GM19351 (cell line): ENCODE data around the gene KANSL3.
"Not testable (repeated sequence)": the region's sequence is repeated elsewhere in the genome, so short reads cannot be mapped to it uniquely, and the experiment has no call there.

ENCODE experiments used
- ATAC-seq: cut with Tn5 transposase; IDR thresholded peaks from one replicate; pipeline ENCODE4 v1.9.1; 2021; ENCODE audit warnings: mild to moderate bottlenecking, moderate library complexity; ENCODE audit not compliant: unreplicated experiment

The KANSL3 gene

GRCh38 chr2:96638144-96639121 lies at the start of gene KANSL3:
TSS of gene KANSL3 (minus strand) at chr2:96638312. CDS start at chr2:96637135, 1,177 bp downstream.
- peak; percentile 74 for ATAC-seq

DNA sequence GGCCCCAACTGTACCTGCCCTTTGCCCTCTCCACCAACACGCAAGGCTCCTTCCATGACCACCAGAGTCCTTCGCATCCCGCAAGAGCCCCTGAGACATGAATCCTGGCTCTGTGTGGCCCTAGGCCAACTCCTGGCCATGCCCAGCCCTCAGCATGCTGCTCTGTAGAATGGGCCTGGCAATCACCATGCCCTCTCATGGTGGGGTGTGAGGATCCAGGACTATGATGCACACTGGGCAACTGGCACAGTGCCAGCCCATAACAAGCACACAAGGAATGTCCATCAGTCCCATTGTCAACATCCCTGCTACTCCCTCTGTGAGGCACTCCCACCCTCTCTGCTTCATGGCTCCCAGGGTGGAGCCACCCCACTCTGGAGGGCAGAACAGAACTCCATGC lies 49.2 kb upstream of the KANSL3 start:
- ATAC-seq: no peak

GRCh38 chr2:96685577-96686459 lies 47.7 kb upstream of the KANSL3 start:
- ATAC-seq: no peak

GRCh38 chr2:96684883-96685576 lies 46.9 kb upstream of the KANSL3 start:
- ATAC-seq: no peak

- no peak for ATAC-seq
Measured at GRCh38 chr2:96683972-96684820, 46.1 kb upstream of the KANSL3 start.

GRCh38 chr2:96683307-96683706 lies 45.2 kb upstream of the KANSL3 start:
- no peak for ATAC-seq

DNA sequence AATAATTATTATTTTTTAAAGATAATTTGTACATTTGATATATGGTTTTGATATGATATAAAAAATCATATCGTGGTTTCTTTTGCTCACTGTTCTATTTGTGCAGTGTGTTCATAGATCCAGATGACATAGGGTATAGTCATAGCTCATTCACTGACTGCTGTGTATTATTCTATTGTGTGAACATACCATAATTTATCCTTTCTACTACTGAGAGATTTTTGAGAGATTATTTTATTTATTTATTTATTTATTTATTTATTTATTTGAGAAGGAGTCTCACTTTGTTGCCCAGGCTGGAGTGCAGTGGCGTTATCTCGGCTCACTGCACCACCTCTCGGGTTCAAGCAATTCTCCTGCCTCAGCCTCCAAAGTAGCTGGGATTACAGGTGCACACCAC lies 43.4 kb upstream of the KANSL3 start:
- no peak for ATAC-seq

- ATAC-seq: no peak
Measured at GRCh38 chr2:96680561-96681141, 42.5 kb upstream of the KANSL3 start.

- no peak for ATAC-seq
Measured at GRCh38 chr2:96679848-96680247, 41.7 kb upstream of the KANSL3 start.

GRCh38 chr2:96669539-96670215 lies 31.6 kb upstream of the KANSL3 start:
- no peak for ATAC-seq

GRCh38 chr2:96668771-96669170 lies 30.7 kb upstream of the KANSL3 start:
- no peak for ATAC-seq

- not testable (repeated sequence) for ATAC-seq
Measured at GRCh38 chr2:96665717-96666116, 27.6 kb upstream of the KANSL3 start.

DNA sequence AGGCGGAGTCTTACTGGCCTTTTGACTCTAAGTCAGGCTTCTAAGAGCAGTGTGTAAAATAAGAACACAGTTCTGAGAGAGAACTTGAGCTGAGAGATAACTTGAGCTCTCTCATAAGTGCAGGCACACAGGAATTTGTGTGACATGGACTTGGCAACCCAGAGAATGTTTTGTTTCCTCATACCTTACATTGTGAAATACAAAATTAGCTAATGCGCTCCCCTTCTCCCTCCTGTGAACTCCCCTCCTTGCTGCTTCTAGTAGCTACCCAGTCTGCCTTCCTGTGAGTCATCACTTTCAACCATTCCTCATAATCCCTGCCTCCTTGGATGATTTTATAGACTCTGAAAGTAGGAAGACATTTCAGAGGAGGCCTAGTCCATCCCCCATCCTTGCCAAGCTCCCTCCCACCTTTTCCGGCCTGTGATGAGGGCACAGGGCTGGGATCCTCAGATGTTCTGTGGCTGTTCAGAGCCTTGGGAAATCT lies 27.0 kb upstream of the KANSL3 start:
- no peak for ATAC-seq

GRCh38 chr2:96664366-96664925 lies 26.3 kb upstream of the KANSL3 start:
- no peak for ATAC-seq

GRCh38 chr2:96663829-96664228 lies 25.7 kb upstream of the KANSL3 start:
- ATAC-seq: no peak

- no peak for ATAC-seq
Measured at GRCh38 chr2:96663177-96663576, 25.1 kb upstream of the KANSL3 start.

DNA sequence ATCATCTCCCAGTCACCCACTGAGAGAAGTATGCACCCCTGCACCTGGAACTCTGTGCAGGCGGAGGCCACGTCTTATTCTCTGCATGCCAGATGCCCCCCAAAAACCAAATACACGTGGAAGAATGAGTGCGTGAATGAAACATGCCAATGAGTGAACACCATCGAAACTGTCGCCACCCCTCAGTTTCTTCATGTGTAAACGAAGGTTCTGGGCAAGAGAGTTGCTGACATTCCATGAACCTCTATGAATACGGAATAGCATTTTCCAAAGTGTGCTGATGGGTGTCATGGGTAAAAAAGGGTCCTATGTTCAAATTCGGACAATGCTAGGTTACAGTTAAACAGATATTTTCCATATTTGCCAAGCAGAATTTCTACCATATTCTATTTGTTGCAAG lies 24.2 kb upstream of the KANSL3 start:
- no peak for ATAC-seq

DNA sequence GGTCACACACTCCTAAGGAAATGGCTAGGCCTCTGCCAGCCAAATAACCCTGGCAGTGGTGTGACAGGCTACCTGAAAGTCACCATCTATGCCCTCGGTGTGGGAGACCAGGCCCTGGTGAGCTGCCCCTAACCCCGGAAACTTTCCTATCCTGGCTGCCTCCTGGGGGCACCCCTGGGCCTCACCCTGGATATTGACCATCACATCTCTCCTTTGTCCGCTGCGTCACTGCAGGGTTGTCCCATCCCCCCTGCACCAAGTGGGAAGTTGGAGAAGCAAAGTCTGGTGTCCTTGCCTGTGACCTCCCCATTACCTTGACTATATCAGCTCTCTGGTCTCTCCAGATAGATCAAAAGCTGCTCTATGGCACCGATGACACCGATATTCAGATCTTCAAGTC lies 23.2 kb upstream of the KANSL3 start:
- no peak for ATAC-seq

DNA sequence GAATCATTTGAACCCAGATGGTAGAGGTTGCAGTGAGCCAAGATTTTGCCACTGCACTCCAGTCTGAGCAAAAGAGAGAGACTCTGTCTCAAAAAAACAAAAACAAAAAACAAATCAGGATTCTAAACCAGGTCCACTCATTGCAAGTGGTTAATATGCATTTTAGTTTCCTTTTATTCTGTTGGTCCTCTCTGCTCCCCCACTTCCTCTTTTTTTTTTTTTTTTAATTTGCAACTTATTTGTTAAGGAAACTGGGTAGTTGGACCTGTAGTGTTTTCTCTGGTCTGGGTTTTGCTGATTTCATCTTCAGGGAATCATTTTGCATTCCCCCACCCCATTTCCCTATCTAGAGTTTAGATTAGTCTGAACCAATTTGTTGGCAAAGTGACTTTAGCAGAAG lies 18.4 kb upstream of the KANSL3 start:
- ATAC-seq: no peak
